Bronchial epithelial cell (primary cell): Measurements from ENCODE around the gene CIP2A. TPM values are rescaled to one million over a fixed set of nuclear protein-coding genes. Genes with fewer than 3 reads are reported as not detected.

Source experiments
- DNase-seq: peaks from one replicate; pipeline ENCODE4 v3.0.0-alpha.2; 2010; ENCODE audit warnings: low read depth
- FAIRE-seq: peaks from 2 replicates; lab custom pipeline; 2011; peaks lifted over from hg19 to GRCh38; lab: Jason Lieb, UNC
- H3K27me3 ChIP-seq: 2 replicates; pipeline ENCODE4 v1.5.1; 2011; ENCODE audit warnings: low read length; ENCODE audit not compliant: control insufficient read depth, insufficient read depth
- H3K36me3 ChIP-seq: 2 replicates; pipeline ENCODE4 v1.5.1; 2011; ENCODE audit warnings: low read length; ENCODE audit not compliant: control insufficient read depth, insufficient read depth
- H3K4me3 ChIP-seq: 2 replicates; pipeline ENCODE4 v1.5.1; 2011; ENCODE audit warnings: mild to moderate bottlenecking, low read depth, low read length, control low read depth
- CTCF ChIP-seq: IDR thresholded peaks from 2 replicates; pipeline ENCODE4 v1.5.1; 2011; ENCODE audit warnings: mild to moderate bottlenecking, moderate library complexity, low read length, control low read depth, inconsistent platforms; ENCODE audit not compliant: insufficient read depth, severe bottlenecking
- total RNA-seq: library from RNA; depleted of rRNA; stranded (reverse); fragments of >200 nt; gene quantifications from 2 replicates; pipeline ENCODE4 v1.2.1, GENCODE V29; 2014

CIP2A gene
- total RNA-seq, 1 donor from 2014 or later: 0.79 TPM

GRCh38 chr3:108578064-108578463, 11.2 kb downstream of the CIP2A start:
- Histone ChIP-seq H3K36me3 (peaks cover 2% of the 10 kb centered on the region), H3K4me3 (no peak overlapping the region), H3K27me3 (no peaks in the 10 kb centered on the region)
- no peak for TF ChIP-seq CTCF
- no peak for FAIRE-seq
- no peak for DNase-seq

- FAIRE-seq (no peak), DNase-seq (no peak)
- no peak overlapping the region for H3K4me3 ChIP-seq
- H3K27me3 ChIP-seq: no peaks in the 10 kb centered on the region
- H3K36me3 ChIP-seq: no peaks in the 10 kb centered on the region
- TF ChIP-seq CTCF: no peak
Observed at GRCh38 chr3:108569336-108569735, 19.9 kb downstream of the CIP2A start.

GRCh38 chr3:108566599-108566998, 22.6 kb downstream of the CIP2A start:
- no peak for TF ChIP-seq CTCF
- no peak overlapping the region for H3K4me3 ChIP-seq
- FAIRE-seq (no peak), DNase-seq (no peak)
- no peaks in the 10 kb centered on the region for H3K36me3 ChIP-seq
- H3K27me3 ChIP-seq: no peaks in the 10 kb centered on the region

- no peaks in the 10 kb centered on the region for H3K27me3 ChIP-seq
- FAIRE-seq: no peak
- no peak for DNase-seq
- H3K4me3 ChIP-seq: no peak overlapping the region
- H3K36me3 ChIP-seq: no peaks in the 10 kb centered on the region
- no peak for TF ChIP-seq CTCF
Observed at GRCh38 chr3:108565506-108565905, 23.7 kb downstream of the CIP2A start.

- DNase-seq (no peak), FAIRE-seq (no peak)
- H3K27me3 ChIP-seq: no peaks in the 10 kb centered on the region
- TF ChIP-seq CTCF: no peak
- no peaks in the 10 kb centered on the region for H3K36me3 ChIP-seq
- H3K4me3 ChIP-seq: no peak overlapping the region
Observed at GRCh38 chr3:108564564-108564963, 24.7 kb downstream of the CIP2A start.

- DNase-seq: no peak
- H3K27me3 ChIP-seq: no peaks in the 10 kb centered on the region
- H3K4me3 ChIP-seq: no peak overlapping the region
- H3K36me3 ChIP-seq: no peaks in the 10 kb centered on the region
- TF ChIP-seq CTCF: no peak
- no peak for FAIRE-seq
Observed at GRCh38 chr3:108562565-108562964, 26.7 kb downstream of the CIP2A start.
